ENCODE results near the gene PRDM8.

Gene PRDM8

DNA sequence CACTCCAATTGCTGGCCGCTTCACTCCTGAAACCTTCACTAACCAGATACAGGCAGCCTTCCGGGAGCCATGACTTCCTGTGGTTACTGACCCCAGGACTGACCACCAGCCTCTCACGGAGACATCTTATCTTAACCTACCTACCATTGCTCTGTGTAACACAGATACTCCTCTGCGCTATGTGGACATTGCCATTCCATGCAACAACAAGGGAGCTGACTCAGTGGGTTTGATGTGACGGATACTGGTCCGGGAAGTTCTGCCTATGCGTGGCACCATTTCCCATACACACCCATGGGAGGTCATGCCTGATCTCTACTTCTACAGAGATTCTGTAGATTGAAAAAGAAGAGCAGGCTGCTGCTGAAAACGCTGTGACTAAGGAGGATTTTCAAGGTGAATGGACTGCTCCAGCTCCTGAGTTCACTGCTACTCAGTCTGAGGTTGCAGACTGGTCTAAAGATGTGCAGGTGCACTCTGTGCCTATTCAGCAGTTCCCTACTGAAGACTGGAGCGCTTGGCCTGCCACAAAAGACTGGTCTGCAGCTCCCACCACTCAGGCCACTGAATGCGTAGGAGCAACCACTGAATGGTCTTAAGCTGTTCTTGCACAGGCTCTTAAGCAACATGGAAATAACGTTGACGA lies 35.8 kb upstream of the PRDM8 start:
- TF ChIP-seq, protein P1, sequence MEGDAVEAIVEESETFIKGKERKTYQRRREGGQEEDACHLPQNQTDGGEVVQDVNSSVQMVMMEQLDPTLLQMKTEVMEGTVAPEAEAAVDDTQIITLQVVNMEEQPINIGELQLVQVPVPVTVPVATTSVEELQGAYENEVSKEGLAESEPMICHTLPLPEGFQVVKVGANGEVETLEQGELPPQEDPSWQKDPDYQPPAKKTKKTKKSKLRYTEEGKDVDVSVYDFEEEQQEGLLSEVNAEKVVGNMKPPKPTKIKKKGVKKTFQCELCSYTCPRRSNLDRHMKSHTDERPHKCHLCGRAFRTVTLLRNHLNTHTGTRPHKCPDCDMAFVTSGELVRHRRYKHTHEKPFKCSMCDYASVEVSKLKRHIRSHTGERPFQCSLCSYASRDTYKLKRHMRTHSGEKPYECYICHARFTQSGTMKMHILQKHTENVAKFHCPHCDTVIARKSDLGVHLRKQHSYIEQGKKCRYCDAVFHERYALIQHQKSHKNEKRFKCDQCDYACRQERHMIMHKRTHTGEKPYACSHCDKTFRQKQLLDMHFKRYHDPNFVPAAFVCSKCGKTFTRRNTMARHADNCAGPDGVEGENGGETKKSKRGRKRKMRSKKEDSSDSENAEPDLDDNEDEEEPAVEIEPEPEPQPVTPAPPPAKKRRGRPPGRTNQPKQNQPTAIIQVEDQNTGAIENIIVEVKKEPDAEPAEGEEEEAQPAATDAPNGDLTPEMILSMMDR (conservative IDR thresholded peaks at IDR 0.05), result no peak

DNA sequence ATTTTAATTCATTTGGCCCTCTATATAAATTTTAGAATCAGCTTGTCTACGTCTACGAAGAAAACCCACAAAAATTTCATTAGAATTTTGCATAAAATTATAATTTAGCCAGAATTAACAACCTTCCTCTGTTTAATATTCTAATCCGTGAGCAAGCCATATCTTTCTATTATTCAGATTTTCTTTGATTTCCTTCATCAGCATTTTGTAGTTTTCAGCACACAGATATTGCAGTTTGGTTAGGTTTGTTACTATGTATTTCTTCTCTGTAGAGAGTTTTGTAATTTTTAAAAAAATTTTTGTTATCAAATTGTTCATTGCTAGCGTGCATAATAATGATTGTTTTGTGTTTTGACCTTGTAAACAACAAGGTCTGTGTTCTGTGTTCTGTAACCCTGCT lies 34.9 kb upstream of the PRDM8 start:
- TF ChIP-seq, protein P1 (conservative IDR thresholded peaks at IDR 0.05), result no peak

More for the DNA sequence above, 35.8 kb upstream of the PRDM8 start:
- peak overlapping the region; percentile 36 for H3K27ac ChIP-seq

DNA sequence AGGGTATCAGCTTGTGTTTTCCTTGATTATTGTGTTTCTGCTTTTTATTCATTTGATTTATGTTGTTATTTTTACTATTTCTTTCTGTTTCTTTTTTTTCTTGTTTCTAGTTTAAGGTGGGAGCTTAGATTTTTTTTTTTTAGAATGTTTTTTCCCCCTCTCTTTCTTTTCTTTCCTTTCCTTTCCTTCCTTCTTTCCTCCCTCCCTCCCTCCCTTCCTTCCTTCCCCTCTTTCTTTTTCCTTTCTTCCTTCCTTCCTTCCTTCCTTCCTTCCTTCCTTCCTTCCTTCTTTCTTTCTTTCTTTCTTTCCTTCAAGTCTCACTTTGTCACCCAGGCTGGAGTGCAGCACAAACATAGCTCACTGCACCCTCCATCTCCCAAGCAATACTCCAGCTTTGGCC lies 31.4 kb upstream of the PRDM8 start:
- H3K27ac ChIP-seq, result no peak overlapping the region
- TF ChIP-seq, protein P1 (conservative IDR thresholded peaks at IDR 0.05), result no peak

More for the DNA sequence above, 34.9 kb upstream of the PRDM8 start:
- H3K27ac ChIP-seq, result peak overlapping the region; percentile 36; the same call in 1 of the 2 replicates

DNA sequence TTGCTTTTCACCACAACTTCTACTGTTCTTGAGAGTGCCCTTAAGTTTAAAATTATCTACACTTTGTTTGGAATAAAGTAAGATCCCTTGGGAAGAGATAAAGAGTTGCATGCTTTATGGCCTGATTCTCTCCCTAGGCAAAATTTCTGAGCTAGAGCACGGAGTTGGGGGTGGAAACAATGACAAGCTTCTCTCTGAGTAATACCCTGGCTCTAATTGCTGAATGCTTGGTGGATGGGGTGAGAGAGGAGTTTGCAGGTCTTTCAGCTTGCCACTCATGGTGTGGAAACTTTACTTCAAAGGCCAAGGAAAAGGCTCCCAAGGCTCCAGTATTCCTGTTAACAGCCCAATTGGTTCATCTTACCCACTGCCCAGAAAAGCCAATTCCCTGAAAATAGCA lies 26.1 kb upstream of the PRDM8 start:
- TF ChIP-seq, protein P1 (conservative IDR thresholded peaks at IDR 0.05), result no peak
- H3K27ac ChIP-seq, result no peak overlapping the region

DNA sequence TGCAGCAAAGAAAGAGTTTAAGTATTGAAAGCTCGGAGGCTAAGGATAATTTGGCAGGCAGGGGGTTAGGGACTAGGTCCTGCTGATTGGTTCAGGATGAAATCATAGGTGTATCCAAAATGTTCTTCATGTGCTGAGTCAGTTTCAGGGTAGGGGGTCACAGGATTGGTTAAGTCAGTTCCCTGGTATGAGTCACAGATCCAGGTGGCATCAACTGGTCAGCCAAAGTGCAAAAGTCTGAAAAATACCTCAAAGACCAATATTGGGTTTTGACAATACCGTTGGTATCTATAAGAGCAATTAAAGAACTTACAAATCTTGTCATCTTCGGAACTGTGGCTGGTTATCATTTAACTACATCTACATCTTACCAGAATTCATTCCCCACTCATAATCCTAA lies 25.6 kb upstream of the PRDM8 start:
- no peak overlapping the region for H3K27ac ChIP-seq
- TF ChIP-seq, protein P1 (conservative IDR thresholded peaks at IDR 0.05), result no peak

DNA sequence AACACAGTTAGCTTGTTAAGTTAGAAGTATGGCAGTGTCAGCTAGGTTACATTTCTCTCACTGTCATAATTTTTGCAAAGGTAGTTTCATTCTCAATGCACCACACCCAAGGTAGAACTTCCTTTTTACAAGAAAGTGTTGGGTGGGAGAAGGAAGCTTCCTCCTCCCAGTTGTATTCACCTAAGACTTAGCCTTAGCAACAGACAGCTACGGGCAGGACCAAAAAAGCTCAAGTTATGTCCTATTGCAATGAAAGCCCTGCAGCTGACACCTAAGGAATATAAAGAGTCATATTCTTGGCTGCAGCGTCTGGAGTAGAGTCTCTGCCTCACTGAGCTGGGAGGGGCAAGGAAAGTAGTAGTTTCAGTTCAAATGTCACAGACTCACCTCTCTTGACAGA lies 25.1 kb upstream of the PRDM8 start:
- H3K27ac ChIP-seq, result no peak overlapping the region
- TF ChIP-seq, protein P1 (conservative IDR thresholded peaks at IDR 0.05), result no peak

DNA sequence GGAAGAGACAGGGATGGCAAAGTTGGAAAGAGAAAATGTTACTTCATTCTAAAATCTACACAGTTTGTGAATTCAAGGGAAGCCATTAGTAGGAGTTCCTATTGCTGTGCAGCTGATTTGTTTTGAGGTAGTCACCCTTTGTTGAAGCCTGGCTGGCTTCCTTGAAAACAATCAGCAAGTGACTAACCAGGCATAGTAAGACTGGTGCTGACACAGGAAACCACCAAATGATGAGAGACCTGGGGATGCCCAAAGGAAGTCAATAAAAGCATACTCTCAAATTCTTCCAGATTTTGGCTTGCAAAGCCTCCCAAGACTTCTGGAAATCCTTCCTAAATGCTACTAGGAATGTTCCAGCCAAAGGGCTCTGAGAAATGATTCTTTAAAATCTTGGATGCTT lies 23.9 kb upstream of the PRDM8 start:
- TF ChIP-seq, protein P1 (conservative IDR thresholded peaks at IDR 0.05), result no peak
- H3K27ac ChIP-seq, result no peak overlapping the region
